Ovary (tissue), 3 donors: ENCODE measurements around the gene ASF1B.

Experiments used
- CTCF ChIP-seq, 3 donors: fragments of 450-650 bp in 2 of 3; fragments of 200-600 bp in 1 of 3; IDR thresholded peaks; one replicate each; pipeline versions ENCODE4 v1.5.1 to v1.8.0; 2016 to 2022; ENCODE audit warnings: antibody characterized with exemption in 3 of 3, mild to moderate bottlenecking in 1 of 3
- EP300 ChIP-seq: sonication (generic); formaldehyde crosslinking; IDR thresholded peaks from one replicate; pipeline ENCODE4 v1.6.1; 2017; ENCODE audit warnings: antibody characterized with exemption
- POLR2A ChIP-seq: fragments of 450-650 bp; IDR thresholded peaks from one replicate; pipeline ENCODE4 v1.6.1; 2017; ENCODE audit warnings: antibody characterized with exemption, mild to moderate bottlenecking, moderate library complexity
- donor health status: DM: no; HTN: no; CAD: no.

GRCh38 chr19:14113762-14114414 lies 22.5 kb downstream of the ASF1B start:
- TF ChIP-seq CTCF (IDR thresholded peaks at IDR 0.05), result no peak
- TF ChIP-seq POLR2A, result no peak
- TF ChIP-seq EP300, result no peak
